T-helper 2 cell treated with Interferon-gamma antibody and Interleukin-4, amounts not matched to agents 100 ng/mL and 5 ng/mL, for 36 hours (primary cell): Measurements from ENCODE around the gene ZNF28. TPM values are rescaled to one million over a fixed set of nuclear protein-coding genes. Genes with fewer than 3 reads are reported as not detected.
"Not testable (repeated sequence)": the region's sequence is repeated elsewhere in the genome, so short reads cannot be mapped to it uniquely, and the experiment has no call there.

Source experiments
- intact Hi-C: fragments of 100-400 bp; cut with micrococcal nuclease; formaldehyde crosslinking; loops from one replicate; pipeline ENCODE4 v1.15.1; 2023
- total RNA-seq: library from RNA; stranded (reverse); gene quantifications from 2 replicates; pipeline ENCODE4 v1.2.3, GENCODE V29; 2022

Gene ZNF28
- total RNA-seq, 1 donor from 2014 or later = 22.3 TPM

GRCh38 chr19:52782864-52783263 lies 38.6 kb downstream of the ZNF28 start:
- intact Hi-C loops = not testable (repeated sequence)

DNA sequence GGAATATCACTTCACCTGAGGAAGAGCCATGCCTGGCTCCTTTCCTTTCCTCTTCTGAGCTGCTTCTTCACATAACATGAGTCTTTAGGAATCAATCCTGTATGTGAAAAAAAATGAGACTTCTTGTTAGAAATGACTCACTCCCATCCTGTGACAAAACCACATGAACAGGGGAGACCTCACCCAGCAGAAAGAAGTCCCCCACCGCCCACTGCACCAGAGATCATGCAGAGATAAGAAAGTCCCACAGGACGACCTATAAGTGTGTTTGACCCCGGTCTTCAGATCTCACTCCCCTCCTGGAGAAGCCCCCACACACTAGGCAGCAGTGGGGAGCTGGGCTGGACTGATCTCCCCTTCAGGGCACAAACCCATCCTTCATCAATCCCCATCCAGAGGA lies 42.6 kb downstream of the ZNF28 start:
- intact Hi-C loops = no loop called here

- intact Hi-C loops = not testable (repeated sequence)
These were observed 65.0 kb downstream of the ZNF28 start for GRCh38 chr19:52756447-52756846.

DNA sequence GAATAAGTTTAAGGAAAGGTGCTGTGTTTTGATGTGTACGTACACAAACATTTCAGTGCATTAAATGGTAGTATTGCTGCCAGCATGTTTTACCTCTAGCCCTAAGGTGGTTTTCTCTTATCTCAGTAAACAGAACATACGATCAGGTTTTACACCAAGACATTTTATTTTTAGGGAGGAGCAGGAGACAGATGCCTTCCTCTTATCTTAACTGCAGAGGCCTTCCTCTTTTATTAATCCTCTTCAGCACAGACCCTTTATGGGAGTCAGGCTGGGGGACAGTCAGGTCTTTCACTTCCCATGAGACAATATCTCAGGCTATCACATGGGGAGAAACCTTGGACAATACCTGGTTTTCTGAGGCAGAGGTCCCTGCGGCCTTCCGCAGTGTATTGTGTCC lies 71.7 kb downstream of the ZNF28 start:
- intact Hi-C loops = no loop called here

DNA sequence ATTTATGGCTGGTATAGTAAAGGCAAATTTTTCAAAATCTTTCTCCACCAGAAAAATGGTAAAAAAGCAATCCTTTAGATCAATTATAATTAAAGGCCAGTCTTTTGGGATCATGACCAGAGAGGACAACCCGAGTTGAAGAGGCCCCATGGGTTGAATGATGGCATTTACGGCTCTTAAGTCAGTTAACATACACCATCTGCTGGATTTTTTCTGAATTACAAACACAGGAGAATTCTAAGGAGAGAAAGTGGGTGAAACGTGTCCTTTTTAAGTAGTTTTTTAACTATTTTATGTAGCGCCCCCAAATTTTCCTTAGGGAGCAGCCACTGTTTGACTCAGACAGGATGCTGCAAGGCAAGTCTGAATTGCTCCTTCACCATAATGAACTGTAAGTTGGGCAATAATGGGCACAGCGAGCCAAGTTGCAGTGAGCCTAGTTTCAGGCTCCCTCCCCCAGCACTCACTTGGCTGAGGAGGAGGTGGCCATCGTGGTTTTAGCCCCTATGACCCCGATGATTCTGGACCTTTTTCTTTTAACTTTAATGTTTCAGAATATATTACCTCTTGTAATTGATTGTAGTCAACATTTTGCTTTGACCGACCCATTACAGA lies 73.0 kb downstream of the ZNF28 start:
- intact Hi-C loops = no loop called here

Other genes starting within 250 kb of the ZNF28 start
- 37.7 and 43.1 TPM in 2 replicates for gene ZNF83, start 183.3 kb downstream of the ZNF28 start, total RNA-seq
- gene ZNF611, start 86.6 kb downstream of the ZNF28 start, total RNA-seq = 29.3 and 29.6 TPM in 2 replicates
- gene ZNF600, start 34.8 kb downstream of the ZNF28 start, total RNA-seq = 12.0 and 13.1 TPM in 2 replicates
- gene ZNF468, start 36.0 kb upstream of the ZNF28 start, total RNA-seq = 16.5 and 18.7 TPM in 2 replicates
- gene ZNF320, start 76.0 kb upstream of the ZNF28 start, total RNA-seq = 8.9 and 11.4 TPM in 2 replicates
- gene ZNF888, start 101.8 kb upstream of the ZNF28 start, total RNA-seq = 7.0 and 8.4 TPM in 2 replicates
- 11.6 and 13.0 TPM in 2 replicates for gene ZNF816, start 141.2 kb upstream of the ZNF28 start, total RNA-seq
- not detected in 2 replicates for gene ERVV-1, start 192.3 kb upstream of the ZNF28 start, total RNA-seq
- gene ERVV-2, start 223.1 kb upstream of the ZNF28 start, total RNA-seq = not detected in 2 replicates